SK-N-SH (cell line): ENCODE measurements around the gene AMMECR1.

Experiments used
- RAD21 ChIP-seq: IDR thresholded peaks from 2 replicates; pipeline ENCODE4 v1.6.1; 2012; ENCODE audit warnings: mild to moderate bottlenecking, low read length
- TF ChIP-seq, protein P1 (sequence below): fragments of 150-350 bp; IDR thresholded peaks from 2 replicates; pipeline ENCODE4 v1.6.1; 2017; ENCODE audit warnings: antibody characterized with exemption, low read length, low read depth, borderline replicate concordance

DNA sequence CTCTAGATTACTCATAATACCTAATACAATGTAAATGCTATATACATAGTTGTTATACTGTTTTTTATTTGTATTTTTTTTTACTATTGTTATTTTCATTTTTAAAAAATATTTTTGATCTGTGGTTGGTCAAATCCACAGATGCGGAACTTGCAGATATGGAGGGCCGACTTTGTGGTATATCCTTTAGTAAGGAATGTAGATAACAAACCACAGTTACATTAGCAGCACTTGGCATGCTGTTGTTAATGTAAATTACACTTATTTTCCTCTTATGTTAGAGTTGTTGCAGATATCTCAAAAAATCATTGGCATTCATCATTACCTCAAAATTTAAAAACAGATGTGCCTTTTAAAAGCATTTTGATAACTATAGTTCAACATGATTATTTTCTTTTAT is 164.0 kb downstream of the AMMECR1 start:
- TF ChIP-seq, protein P1, sequence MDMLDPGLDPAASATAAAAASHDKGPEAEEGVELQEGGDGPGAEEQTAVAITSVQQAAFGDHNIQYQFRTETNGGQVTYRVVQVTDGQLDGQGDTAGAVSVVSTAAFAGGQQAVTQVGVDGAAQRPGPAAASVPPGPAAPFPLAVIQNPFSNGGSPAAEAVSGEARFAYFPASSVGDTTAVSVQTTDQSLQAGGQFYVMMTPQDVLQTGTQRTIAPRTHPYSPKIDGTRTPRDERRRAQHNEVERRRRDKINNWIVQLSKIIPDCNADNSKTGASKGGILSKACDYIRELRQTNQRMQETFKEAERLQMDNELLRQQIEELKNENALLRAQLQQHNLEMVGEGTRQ: no peak
- no peak for TF ChIP-seq RAD21
